Ovary (tissue), 3 donors: ENCODE results near the gene GATD1.

Source experiments
- CTCF ChIP-seq, 3 donors: fragments of 450-650 bp in 2 of 3; fragments of 200-600 bp in 1 of 3; IDR thresholded peaks; one replicate each; pipeline versions ENCODE4 v1.5.1 to v1.8.0; 2016 to 2022; ENCODE audit warnings: antibody characterized with exemption in 3 of 3, mild to moderate bottlenecking in 1 of 3
- EP300 ChIP-seq: sonication (generic); formaldehyde crosslinking; IDR thresholded peaks from one replicate; pipeline ENCODE4 v1.6.1; 2017; ENCODE audit warnings: antibody characterized with exemption
- POLR2A ChIP-seq: fragments of 450-650 bp; IDR thresholded peaks from one replicate; pipeline ENCODE4 v1.6.1; 2017; ENCODE audit warnings: antibody characterized with exemption, mild to moderate bottlenecking, moderate library complexity
- donor health status: DM: no; HTN: no; CAD: no.

- TF ChIP-seq CTCF (IDR thresholded peaks at IDR 0.05) = no peak
- TF ChIP-seq POLR2A = no peak
- TF ChIP-seq EP300 = no peak
These were observed 50.7 kb downstream of the GATD1 start for GRCh38 chr11:726278-727220.
